Measurements from ENCODE around the gene KCTD14.

DNA sequence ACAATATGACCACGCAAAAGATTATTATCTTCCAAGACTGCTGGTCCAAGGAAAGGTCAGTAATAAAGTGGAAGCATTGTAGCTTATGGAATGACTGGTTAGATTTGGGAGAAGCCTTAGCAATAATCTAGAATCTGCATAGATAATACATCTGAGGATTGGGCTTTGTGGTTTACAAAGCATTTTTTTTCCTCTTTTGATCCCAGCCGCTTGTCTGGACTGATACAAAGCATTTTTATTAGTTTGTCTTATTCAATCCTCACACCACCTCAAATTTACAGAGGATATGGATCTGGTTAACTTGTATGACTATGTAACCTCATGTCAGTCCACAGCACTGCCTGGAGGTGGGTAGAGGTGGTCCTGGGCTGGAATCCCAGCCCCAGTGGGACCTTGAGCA, 39.6 kb upstream of the KCTD14 start:
- TF ChIP-seq, protein P1, sequence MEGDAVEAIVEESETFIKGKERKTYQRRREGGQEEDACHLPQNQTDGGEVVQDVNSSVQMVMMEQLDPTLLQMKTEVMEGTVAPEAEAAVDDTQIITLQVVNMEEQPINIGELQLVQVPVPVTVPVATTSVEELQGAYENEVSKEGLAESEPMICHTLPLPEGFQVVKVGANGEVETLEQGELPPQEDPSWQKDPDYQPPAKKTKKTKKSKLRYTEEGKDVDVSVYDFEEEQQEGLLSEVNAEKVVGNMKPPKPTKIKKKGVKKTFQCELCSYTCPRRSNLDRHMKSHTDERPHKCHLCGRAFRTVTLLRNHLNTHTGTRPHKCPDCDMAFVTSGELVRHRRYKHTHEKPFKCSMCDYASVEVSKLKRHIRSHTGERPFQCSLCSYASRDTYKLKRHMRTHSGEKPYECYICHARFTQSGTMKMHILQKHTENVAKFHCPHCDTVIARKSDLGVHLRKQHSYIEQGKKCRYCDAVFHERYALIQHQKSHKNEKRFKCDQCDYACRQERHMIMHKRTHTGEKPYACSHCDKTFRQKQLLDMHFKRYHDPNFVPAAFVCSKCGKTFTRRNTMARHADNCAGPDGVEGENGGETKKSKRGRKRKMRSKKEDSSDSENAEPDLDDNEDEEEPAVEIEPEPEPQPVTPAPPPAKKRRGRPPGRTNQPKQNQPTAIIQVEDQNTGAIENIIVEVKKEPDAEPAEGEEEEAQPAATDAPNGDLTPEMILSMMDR (IDR thresholded peaks at IDR 0.05), result no peak
- no peak for TF ChIP-seq POLR2A (IDR thresholded peaks at IDR 0.05)
